HG03439 (cell line): ENCODE measurements around the gene ZFR.
"Not testable (repeated sequence)": the region's sequence is repeated elsewhere in the genome, so short reads cannot be mapped to it uniquely, and the experiment has no call there.

Source experiments
- ATAC-seq: cut with Tn5 transposase; IDR thresholded peaks from one replicate; pipeline ENCODE4 v1.9.1; 2021; ENCODE audit warnings: mild to moderate bottlenecking, moderate library complexity; ENCODE audit not compliant: unreplicated experiment

The ZFR gene

GRCh38 chr5:32323741-32324140 lies 120.8 kb downstream of the ZFR start:
- ATAC-seq: no peak

GRCh38 chr5:32322882-32323281 lies 121.7 kb downstream of the ZFR start:
- no peak for ATAC-seq

- ATAC-seq: not testable (repeated sequence)
Observed at GRCh38 chr5:32321787-32322186, 122.8 kb downstream of the ZFR start.

GRCh38 chr5:32320576-32320975 lies 124.0 kb downstream of the ZFR start:
- no peak for ATAC-seq

DNA sequence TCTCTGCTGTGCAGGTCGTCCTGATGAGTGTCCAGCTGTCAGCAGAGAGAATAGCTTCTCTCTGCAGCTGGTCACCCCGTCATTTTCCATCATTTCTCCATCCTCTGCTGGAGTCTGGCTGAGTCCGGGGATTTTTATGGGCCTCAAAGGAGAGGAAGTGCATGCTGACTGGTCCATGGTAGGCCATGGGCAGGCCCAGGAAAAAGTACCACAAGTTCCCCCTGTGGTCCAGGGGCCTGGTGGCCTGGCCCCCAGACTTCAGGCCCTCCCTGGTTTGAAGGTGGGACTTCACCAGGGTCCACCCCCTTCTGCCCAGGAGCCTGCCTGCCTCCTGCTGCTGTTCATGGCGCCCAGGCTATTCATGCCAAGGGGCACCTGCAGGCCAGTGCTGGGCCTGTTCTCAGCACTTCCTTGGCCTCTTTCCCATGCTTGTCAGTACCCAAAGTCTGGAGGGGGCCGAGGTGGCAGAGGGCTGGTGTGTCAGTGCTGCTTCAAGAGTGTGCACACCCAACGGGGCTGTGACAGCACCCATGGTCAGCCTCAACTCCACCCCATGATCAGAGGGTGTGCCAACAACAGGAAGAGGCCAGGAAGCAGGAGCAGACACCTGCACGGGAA lies 124.5 kb downstream of the ZFR start:
- ATAC-seq: no peak

DNA sequence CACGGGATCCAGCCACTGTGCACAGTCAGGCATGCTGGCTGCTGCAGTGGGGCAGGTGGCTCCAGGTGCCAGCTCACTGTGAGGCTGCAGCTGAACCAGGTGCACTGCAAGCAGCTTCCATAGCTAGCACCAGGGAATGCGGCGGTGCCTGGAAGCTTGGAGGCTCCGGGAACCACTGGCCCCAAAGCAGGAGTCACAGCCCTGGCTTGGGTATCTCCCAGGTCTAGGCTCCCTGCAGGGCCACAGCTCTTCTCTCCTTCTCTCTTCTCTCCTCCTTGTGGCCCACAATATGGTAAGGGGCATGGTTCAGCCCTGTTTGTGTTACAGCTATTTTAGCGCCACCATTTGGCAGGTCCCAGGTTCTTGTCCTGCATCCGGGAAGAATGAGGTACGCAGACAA lies 125.1 kb downstream of the ZFR start:
- no peak for ATAC-seq

- ATAC-seq: no peak
Observed at GRCh38 chr5:32317041-32317440, 127.5 kb downstream of the ZFR start.

DNA sequence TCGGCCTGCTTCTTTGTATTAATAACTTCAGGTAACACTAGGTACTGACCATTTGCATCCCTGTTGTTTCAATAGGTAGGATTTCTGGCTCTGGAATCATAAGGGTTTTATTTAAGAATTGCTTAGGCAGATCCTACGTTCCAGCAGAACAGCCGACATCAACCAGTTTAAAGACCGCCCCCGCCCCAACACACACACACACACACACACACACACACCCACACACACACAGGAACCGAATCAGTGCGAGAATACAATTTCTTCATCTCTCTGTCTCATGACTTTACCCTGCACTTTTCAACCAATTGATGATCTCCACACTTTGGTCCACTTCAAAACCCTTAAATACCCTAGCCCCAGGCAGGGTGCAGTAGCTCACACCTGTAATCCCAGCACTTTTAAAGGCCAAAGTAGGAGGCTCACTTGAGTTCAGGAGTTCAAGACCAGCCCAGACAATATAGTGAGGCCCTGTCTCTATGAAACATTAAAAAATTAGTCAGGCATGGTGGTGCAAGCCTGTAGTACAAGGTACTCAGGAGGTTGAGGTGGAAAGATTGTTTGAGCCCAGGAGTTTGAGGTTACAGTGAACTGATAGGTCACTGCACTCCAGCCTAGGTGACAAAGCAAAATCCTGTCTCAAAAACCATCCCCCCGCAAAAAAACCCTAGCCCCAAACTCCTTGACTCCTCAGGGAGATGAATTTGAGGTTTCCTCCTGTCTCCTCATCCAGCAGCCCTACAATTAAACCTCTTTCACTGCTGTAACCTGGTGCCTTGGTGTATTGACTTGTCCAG lies 129.1 kb downstream of the ZFR start:
- ATAC-seq: no peak

- no peak for ATAC-seq
Observed at GRCh38 chr5:32314658-32315057, 129.9 kb downstream of the ZFR start.

GRCh38 chr5:32314152-32314488 lies 130.4 kb downstream of the ZFR start:
- not testable (repeated sequence) for ATAC-seq

DNA sequence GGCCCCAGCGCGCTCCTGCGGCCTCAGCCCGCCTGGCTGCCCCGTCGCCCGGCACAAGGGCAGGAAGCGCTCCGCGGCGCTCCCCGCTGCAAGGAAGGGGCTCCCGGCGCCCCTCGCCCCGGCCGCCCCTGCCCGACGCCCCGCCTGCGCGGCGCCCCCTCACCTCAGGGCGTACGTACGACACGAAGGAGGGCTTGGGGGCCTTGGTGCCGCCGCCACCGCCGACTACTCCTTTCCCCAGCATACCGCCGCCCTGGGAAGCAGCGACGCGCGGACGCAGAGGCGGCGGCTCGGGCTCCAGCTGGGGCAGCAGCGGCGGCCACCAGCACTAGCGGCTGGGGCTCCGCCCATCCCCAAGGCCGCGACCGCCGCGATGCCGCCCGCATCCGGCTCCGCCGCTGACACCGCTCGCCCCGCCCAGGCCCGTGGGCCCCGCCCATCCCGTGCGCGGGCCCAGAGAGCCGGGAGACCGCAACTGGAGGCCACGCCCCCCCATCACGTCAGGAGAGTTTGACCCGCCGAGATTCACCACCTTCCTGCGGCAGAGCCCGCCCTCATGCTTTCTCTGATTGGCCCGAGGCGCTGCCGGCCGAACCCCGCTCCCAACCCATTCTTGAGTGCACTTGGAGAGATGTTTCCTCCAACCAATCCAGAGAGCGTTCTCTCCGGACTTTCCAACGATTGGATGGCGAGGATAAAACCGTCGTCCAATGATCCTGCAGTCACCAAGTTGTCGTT lies 131.8 kb downstream of the ZFR start, which contains the start of gene MTMR12:
Gene MTMR12, minus strand, starts transcription at position 345 of the 738 bp plus-strand sequence. Its CDS starts 101 bp downstream, at position 244.
- ATAC-seq: peak; percentile 96

GRCh38 chr5:32312197-32312594 lies 132.3 kb downstream of the ZFR start:
- ATAC-seq: peak; percentile 32

DNA sequence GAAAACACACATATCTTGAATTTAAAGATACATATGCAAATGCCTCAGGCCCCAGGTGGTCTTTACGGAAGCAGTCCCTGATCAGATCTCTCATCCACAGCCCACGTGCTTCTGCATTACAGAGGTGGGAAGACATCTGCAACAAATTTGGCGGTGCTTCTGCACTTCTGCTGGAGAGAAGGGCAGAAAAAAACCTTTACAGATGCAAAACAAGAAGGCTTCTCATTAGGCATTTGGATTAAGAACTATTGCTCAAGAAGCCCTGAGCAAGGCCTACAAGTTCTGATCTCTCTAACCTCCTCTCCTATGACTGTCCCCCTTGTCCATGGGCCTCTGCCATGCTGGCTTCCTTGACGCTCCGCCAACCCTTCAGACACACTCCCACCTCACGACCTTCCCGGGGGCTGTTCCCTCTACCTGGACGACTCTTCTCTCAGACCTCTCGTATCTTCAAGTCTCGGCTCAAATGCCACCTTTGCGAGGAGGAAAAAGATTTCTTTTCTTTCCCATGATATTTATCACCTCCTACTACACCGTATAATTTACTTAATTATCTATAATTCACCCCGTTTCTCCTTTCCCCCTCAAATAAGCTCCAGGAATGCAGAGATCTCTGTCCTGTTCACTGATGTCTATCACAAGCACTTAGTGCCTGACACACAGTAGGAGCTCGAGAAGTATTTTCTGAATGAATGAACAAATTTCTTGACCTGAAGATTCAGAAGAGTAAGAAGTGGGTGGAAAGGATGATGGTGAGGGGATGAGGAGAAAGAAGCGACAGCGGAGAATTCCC lies 132.9 kb downstream of the ZFR start:
- no peak for ATAC-seq

DNA sequence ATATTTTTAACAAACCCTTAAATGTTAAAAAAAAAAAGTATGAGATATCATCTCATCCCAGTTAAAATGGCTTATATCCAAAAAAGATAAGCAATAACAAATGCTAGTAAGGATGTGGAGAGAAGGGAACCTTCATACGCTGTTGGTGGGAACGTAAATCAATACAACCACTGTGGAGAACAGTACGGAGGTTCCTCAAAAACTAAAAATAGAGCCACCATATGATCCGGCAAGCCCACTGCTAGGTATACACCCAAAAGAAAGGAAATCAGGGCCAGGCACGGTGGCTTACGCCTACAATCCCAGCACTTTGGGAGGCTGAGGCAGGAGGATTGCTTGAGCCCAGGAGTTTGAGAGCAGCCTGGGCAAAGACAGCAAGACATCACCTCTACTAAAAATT lies 134.8 kb downstream of the ZFR start:
- ATAC-seq: no peak

DNA sequence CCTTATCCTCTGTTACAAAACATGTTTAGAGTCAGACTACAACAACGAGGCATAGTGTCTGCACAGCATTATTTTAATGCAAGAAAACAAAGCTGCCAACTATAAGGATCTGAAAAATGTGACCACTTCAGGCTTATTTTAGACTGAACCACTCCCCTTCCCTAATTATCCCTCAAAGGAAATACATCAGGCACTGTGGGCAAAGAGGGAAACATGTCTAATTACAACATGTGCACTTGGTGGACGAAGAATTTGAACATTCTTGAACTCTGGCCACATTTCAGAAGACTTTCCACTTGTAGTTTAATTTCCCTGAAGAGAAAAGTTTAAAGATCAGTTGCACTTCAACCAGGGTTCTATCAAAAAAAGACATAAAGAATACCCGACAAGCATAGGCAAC lies 135.6 kb downstream of the ZFR start:
- ATAC-seq: no peak

DNA sequence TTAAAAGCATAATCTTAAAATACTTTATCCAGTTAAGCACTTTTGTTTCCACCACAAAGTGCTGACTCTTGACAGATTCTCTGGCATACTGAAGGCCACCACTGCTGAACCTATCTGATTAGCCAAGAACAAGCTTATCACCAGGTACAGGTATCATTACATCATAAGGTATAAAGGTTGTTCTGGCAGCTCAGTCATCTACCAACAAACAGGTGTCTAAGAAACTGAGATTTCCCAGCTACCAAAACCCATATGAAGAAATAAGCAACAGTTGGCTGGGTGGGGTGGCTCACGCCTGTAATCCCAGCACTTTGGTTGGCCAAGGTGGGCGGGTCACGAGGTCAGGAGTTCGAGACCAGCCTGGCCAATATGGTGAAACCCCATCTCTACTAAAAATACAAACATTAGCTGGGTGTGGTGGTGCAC lies 136.8 kb downstream of the ZFR start:
- ATAC-seq: no peak

GRCh38 chr5:32304622-32305021 lies 139.9 kb downstream of the ZFR start:
- ATAC-seq: no peak
